Activated CD4-positive, alpha-beta T cell treated with anti-CD3 and anti-CD28 coated beads, Interleukin-2, amount 10 ng/mL, durations not matched to agents 24 days and 14 days (primary cell): ENCODE data around the gene BICDL1. TPM values are rescaled to one million over a fixed set of nuclear protein-coding genes. Genes with fewer than 3 reads are reported as not detected.

ENCODE experiments used
- DNase-seq: peaks from one replicate; pipeline ENCODE4 v3.0.0; 2022
- H3K27ac Mint-ChIP-seq: one replicate; pipeline ENCODE4 v1.8.0; 2022; ENCODE audit warnings: mild to moderate bottlenecking, mixed read lengths
- H3K27me3 Mint-ChIP-seq: one replicate; pipeline ENCODE4 v1.8.0; 2022; ENCODE audit warnings: mixed read lengths
- H3K36me3 Mint-ChIP-seq: one replicate; pipeline ENCODE4 v1.8.0; 2022; ENCODE audit warnings: low read depth, mild to moderate bottlenecking, mixed read lengths
- H3K4me1 Mint-ChIP-seq: one replicate; pipeline ENCODE4 v1.8.0; 2021; ENCODE audit warnings: mixed read lengths
- H3K4me3 Mint-ChIP-seq: one replicate; pipeline ENCODE4 v1.8.0; 2022; ENCODE audit warnings: mild to moderate bottlenecking, moderate library complexity, mixed read lengths
- H3K9me3 Mint-ChIP-seq: one replicate; pipeline ENCODE4 v1.8.0; 2021; ENCODE audit warnings: mixed read lengths
- intact Hi-C: fragments of 100-400 bp; cut with micrococcal nuclease; formaldehyde crosslinking; loops from one replicate; pipeline ENCODE4 v1.15.1; 2023
- total RNA-seq: library from RNA; stranded (reverse); gene quantifications from 2 replicates; pipeline ENCODE4 v1.2.3, GENCODE V29; 2022

The BICDL1 gene
- total RNA-seq, 1 donor from 2014 or later = 148 TPM

GRCh38 chr12:120086801-120087621 lies 98.0 kb downstream of the BICDL1 start:
- no peaks in the 10 kb centered on the region for H3K9me3 Mint-ChIP-seq
- DNase-seq = peak; percentile 100
- H3K27ac Mint-ChIP-seq = peak overlapping the region; percentile 88
- peaks cover 33% of the 10 kb centered on the region for H3K4me1 Mint-ChIP-seq
- H3K36me3 Mint-ChIP-seq = peaks cover 70% of the 10 kb centered on the region
- peak overlapping the region; percentile 78 for H3K4me3 Mint-ChIP-seq
- intact Hi-C loops = loop anchor here (1.0 to 2.0 kb wide), 6 partner anchors 29 to 210 kb away; partner anchors contain the start of genes CIT and RAB35
- H3K27me3 Mint-ChIP-seq = peaks cover 2% of the 10 kb centered on the region

DNA sequence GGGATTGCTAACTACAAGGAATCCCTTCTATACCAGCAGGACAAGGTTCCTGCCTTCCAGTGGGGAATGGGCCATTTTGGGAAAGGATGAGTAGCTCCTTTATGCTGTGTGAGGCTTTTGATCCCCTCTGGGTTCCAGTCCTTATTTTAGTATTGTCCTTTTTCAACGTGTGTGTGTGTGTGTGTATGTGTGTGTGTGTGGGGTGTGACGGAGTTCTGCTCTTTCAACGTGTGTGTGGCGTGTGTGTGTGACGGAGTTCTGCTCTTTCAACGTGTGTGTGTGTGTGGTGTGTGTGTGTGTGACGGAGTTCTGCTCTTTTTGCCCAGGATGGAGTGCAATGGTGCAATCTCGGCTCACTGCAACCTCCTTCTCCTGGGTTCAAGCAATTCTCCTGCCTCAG lies 100.1 kb downstream of the BICDL1 start:
- Mint-ChIP-seq H3K36me3 (peaks cover 64% of the 10 kb centered on the region), H3K27ac (peak overlapping the region; percentile 11), H3K4me3 (no peak overlapping the region), H3K9me3 (no peaks in the 10 kb centered on the region), H3K4me1 (peaks cover 33% of the 10 kb centered on the region), H3K27me3 (peaks cover 2% of the 10 kb centered on the region)
- DNase-seq = no peak
- intact Hi-C loops = no loop called here

DNA sequence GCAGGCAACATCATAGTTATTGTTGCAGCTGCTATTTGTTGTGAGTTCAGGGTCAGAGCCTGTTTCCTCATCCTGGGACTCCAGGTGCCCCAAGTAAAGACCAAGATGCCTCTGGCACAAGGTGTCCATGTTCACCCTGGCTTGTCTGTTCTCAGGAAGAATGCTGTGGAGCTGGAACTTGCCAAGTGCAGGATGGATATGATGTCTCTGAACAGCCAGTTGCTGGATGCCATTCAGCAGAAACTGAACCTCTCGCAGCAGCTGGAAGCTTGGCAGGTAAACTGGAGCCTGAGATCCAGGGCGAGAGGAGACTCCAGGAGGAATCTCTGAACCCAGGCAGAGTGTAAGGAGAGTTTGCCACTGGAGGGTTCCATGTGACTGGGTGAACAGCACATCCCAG lies 100.8 kb downstream of the BICDL1 start:
- Mint-ChIP-seq H3K4me1 (peaks cover 27% of the 10 kb centered on the region), H3K27me3 (peaks cover 2% of the 10 kb centered on the region), H3K27ac (no peak overlapping the region), H3K4me3 (no peak overlapping the region), H3K36me3 (peaks cover 60% of the 10 kb centered on the region), H3K9me3 (no peaks in the 10 kb centered on the region)
- intact Hi-C loops = no loop called here
- DNase-seq = no peak

DNA sequence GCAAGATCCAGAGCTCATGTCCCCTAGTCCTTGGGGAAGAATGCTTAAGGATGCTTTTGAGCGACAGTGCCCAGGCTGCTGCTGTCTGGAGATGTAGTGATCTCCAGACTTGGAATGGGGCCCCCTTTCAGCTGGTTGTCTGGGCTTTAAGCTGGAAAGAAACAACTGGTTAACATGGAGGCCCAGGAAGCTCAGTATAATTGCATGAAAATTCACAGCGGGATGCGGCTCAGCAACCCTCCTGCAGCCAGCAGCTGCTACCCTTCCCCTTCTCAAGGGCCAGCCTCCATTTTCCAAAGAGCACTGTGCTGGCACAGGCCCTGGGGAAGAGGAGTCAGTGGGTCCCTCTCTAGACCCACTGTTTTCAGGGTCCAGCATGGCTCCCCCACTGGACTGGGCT lies 101.2 kb downstream of the BICDL1 start:
- DNase-seq = no peak
- H3K27me3 Mint-ChIP-seq = peaks cover 2% of the 10 kb centered on the region
- H3K36me3 Mint-ChIP-seq = peaks cover 57% of the 10 kb centered on the region
- intact Hi-C loops = no loop called here
- peaks cover 24% of the 10 kb centered on the region for H3K4me1 Mint-ChIP-seq
- no peaks in the 10 kb centered on the region for H3K9me3 Mint-ChIP-seq
- H3K4me3 Mint-ChIP-seq = no peak overlapping the region
- H3K27ac Mint-ChIP-seq = no peak overlapping the region

DNA sequence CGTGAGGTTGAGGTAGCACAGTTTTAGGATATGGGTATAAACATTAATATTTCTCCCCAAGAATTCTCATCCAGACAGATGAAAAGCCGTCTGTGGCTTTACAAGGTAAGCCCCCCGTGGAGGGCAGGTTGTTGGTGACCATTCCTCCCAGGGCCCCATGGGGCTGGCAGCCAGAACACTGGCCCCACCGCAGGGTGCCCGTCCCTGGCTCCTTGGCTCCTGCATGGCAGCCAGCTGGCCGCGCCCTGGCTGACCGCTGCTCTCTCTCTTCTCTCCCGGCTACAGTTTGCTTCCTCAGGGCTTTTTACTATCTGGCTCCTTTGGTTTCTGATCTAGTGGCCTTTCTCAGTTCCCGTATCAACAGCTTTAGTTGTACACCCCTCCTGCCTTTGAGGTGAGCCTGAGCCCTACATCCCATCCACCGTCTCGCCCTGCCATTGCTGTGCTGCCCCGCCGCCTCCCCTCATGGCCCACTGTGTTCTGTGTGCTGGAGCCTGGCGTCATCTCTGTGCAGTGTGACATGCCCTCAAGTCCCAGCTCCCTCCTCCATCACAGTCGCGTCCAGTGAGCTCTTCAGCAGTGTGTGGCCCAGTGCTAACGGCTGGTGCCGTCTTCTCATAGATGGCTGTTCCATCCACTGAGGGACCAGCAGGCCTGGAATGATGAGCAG lies 101.7 kb downstream of the BICDL1 start:
- intact Hi-C loops = no loop called here
- Mint-ChIP-seq H3K27ac (no peak overlapping the region), H3K4me3 (no peak overlapping the region)

GRCh38 chr12:120091371-120092090 lies 102.5 kb downstream of the BICDL1 start:
- H3K27ac Mint-ChIP-seq = peak overlapping the region; percentile 63
- intact Hi-C loops = no loop called here
- no peaks in the 10 kb centered on the region for H3K9me3 Mint-ChIP-seq
- no peak overlapping the region for H3K4me3 Mint-ChIP-seq
- H3K27me3 Mint-ChIP-seq = peaks cover 2% of the 10 kb centered on the region
- H3K4me1 Mint-ChIP-seq = peaks cover 14% of the 10 kb centered on the region
- DNase-seq = no peak
- H3K36me3 Mint-ChIP-seq = peaks cover 52% of the 10 kb centered on the region

More for the DNA sequence above, 101.7 kb downstream of the BICDL1 start:
- Mint-ChIP-seq H3K4me1 (peaks cover 19% of the 10 kb centered on the region), H3K9me3 (no peaks in the 10 kb centered on the region), H3K27me3 (peaks cover 2% of the 10 kb centered on the region), H3K36me3 (peaks cover 52% of the 10 kb centered on the region)
- no peak for DNase-seq

DNA sequence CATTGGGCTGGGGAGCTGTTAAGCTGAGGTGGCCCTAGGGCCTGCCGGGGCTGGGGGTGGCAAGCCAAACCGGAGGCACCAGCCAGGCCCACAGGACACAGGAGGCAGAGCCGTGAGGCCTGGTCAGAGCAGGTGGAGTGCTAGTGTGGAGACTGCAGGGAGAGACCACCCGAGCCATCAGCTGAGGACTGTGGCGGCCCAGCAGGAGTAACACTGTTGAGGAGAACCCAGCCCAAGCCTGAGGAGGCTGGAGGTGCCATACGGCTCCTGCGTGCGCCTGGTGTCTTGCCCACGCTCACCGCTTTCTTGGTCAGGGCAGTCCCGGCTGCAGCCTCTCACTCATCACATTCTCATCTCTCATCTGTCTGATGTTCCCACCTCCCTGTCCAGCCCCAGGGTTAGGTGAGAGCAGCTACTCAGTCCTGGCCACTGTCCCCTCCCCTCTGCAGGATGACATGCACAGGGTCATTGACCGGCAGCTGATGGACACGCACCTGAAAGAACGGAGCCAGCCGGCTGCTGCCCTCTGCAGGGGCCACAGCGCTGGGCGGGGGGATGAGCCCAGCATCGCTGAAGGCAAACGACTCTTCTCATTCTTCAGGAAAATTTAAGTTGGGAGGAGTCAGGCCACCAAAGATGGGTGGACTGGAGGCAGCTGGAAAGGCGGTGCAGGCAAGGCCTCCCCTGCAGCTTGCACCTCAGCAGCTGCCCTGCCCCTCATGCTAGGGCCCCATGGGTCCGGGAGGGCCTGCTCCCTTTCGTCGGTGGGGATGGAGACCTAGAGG lies 103.7 kb downstream of the BICDL1 start:
- H3K27me3 Mint-ChIP-seq = no peaks in the 10 kb centered on the region
- H3K9me3 Mint-ChIP-seq = no peaks in the 10 kb centered on the region
- intact Hi-C loops = no loop called here
- no peak overlapping the region for H3K27ac Mint-ChIP-seq
- DNase-seq = no peak
- peaks cover 49% of the 10 kb centered on the region for H3K36me3 Mint-ChIP-seq
- peaks cover 3% of the 10 kb centered on the region for H3K4me1 Mint-ChIP-seq
- no peak overlapping the region for H3K4me3 Mint-ChIP-seq

- peaks cover 53% of the 10 kb centered on the region for H3K36me3 Mint-ChIP-seq
- no peak overlapping the region for H3K27ac Mint-ChIP-seq
- intact Hi-C loops = no loop called here
- H3K4me3 Mint-ChIP-seq = no peak overlapping the region
- no peak for DNase-seq
- H3K4me1 Mint-ChIP-seq = peaks cover 3% of the 10 kb centered on the region
- no peaks in the 10 kb centered on the region for H3K27me3 Mint-ChIP-seq
- no peaks in the 10 kb centered on the region for H3K9me3 Mint-ChIP-seq
Measured at GRCh38 chr12:120093336-120093591, 104.2 kb downstream of the BICDL1 start.

DNA sequence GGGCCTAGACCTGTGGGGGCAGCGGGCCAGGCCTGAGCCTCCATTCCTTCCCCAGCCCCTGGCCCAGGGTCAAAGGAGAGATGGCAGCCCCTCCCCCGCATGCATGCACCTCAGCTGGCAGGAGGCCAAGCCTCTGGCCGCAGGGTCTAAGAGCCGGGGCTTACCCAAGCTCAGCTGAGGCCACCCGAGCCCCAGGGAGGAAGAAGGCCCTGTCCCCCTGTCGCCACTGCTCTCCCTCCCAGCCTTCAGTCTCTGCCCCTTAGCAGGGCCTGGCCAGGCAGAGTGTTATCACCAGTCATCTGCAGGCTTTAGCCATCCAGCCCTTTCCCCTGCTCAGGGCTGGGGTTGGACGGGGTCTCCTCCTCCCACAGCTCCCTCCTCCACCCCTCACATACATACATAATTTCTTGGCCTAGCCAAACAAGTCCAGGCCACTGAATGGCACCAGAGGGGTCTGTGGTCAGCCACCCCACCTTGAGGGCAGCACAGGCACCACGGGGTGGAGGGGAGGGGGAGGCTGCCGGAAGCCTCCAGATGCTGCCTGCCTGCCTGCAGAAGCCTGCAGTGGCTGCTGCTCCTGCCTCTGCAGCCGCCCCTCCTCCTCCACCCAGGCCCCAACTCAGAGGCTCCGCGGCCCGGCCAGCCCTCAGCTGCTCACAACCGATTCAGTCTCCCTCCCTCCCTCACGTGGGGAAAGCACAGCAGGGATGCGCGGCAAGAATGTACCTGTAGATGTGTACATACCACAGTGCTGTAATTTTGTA lies 104.7 kb downstream of the BICDL1 start:
- Mint-ChIP-seq H3K36me3 (peaks cover 56% of the 10 kb centered on the region), H3K4me3 (no peak overlapping the region), H3K9me3 (no peaks in the 10 kb centered on the region), H3K27ac (no peak overlapping the region), H3K4me1 (peaks cover 3% of the 10 kb centered on the region), H3K27me3 (no peaks in the 10 kb centered on the region)
- intact Hi-C loops = no loop called here
- no peak for DNase-seq

- H3K4me3 Mint-ChIP-seq = no peak overlapping the region
- no peak overlapping the region for H3K27ac Mint-ChIP-seq
- no peak for DNase-seq
- H3K36me3 Mint-ChIP-seq = peaks cover 51% of the 10 kb centered on the region
- no peaks in the 10 kb centered on the region for H3K9me3 Mint-ChIP-seq
- intact Hi-C loops = no loop called here
- H3K27me3 Mint-ChIP-seq = no peaks in the 10 kb centered on the region
- H3K4me1 Mint-ChIP-seq = peaks cover 1% of the 10 kb centered on the region
Measured at GRCh38 chr12:120094485-120094884, 105.4 kb downstream of the BICDL1 start.

DNA sequence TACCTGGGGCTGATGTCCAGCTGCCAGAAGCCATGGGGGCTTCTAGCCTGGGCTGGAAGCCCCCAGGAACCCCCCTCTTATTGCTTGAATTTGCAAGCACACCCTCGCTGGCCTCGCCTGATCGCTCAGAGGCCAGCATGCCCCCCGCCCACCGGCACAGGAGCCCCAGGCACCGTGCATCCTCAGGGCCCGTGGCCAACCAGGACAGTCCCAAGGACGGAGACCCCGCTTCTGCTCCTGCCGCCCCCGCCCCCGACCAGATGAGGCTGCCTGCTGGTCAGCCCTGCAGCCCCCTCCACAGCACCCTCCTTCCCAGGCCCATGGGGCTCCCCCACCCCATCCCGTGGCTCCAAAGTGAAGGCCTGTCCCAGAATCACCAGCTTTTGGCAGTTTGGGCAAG lies 106.3 kb downstream of the BICDL1 start:
- no peak overlapping the region for H3K27ac Mint-ChIP-seq
- no peak overlapping the region for H3K4me3 Mint-ChIP-seq
- intact Hi-C loops = no loop called here
- H3K36me3 Mint-ChIP-seq = peaks cover 50% of the 10 kb centered on the region
- peaks cover 4% of the 10 kb centered on the region for H3K4me1 Mint-ChIP-seq
- no peak for DNase-seq
- H3K9me3 Mint-ChIP-seq = no peaks in the 10 kb centered on the region
- H3K27me3 Mint-ChIP-seq = no peaks in the 10 kb centered on the region

DNA sequence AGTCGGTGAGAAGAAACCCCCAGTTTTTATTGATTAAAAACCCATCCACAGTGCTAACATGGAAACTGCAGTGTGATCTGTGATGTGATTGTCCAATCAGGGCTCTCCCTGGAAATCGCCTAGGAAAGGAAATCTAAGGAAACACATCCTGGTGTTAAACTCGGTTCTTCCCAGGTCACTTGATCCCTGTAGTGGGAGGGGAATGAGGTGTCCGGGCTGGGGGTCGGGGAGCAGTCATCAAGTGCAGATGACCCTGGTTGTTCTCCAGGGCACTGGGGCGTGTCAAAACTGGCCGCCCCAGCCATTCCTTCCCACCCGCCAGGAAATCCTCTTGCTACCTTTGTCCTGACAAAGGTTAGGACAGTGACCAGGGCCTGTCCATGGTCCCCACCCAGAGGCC lies 106.7 kb downstream of the BICDL1 start:
- peaks cover 47% of the 10 kb centered on the region for H3K36me3 Mint-ChIP-seq

GRCh38 chr12:120096671-120097202 lies 107.7 kb downstream of the BICDL1 start:
- Mint-ChIP-seq H3K9me3 (no peaks in the 10 kb centered on the region), H3K4me3 (no peak overlapping the region), H3K36me3 (peaks cover 41% of the 10 kb centered on the region), H3K27ac (peak overlapping the region; percentile 40), H3K4me1 (peaks cover 9% of the 10 kb centered on the region), H3K27me3 (no peaks in the 10 kb centered on the region)
- intact Hi-C loops = no loop called here
- DNase-seq = no peak

More for the DNA sequence above, 106.7 kb downstream of the BICDL1 start:
- Mint-ChIP-seq H3K4me1 (peaks cover 4% of the 10 kb centered on the region), H3K4me3 (no peak overlapping the region), H3K9me3 (no peaks in the 10 kb centered on the region), H3K27me3 (no peaks in the 10 kb centered on the region), H3K27ac (no peak overlapping the region)
- DNase-seq = no peak
- intact Hi-C loops = no loop called here
